B cell (primary cell): Measurements from ENCODE around the gene NRG2.

Source experiments
- EZH2 ChIP-seq: IDR thresholded peaks from 2 replicates; pipeline ENCODE4 v1.6.1; 2012; ENCODE audit warnings: borderline replicate concordance, low read depth, mild to moderate bottlenecking, moderate library complexity, low read length; ENCODE audit not compliant: insufficient read depth, poor library complexity, severe bottlenecking
- TF ChIP-seq, protein P1 (sequence below): fragments of 200-600 bp; IDR thresholded peaks from one replicate; pipeline ENCODE4 v1.8.0; 2022; ENCODE audit warnings: antibody characterized with exemption, mild to moderate bottlenecking

DNA sequence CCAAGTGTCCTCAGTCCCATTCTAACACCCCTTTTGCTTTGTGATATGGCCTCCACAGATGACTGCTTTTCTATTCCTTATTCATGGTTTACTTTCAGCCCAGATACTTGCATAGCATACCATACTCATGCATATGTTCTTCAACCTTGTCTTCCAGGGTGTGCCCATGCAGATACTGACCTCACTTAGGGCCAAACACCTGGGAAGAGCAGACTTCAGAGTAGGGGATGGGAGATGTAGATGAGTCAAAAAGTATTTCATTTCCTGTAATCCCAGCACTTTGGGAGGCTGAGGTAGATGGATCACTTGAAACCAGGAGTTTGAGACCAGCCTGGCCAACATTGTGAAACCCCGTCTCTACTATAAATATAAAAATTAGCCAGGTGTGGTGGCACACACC lies 58.3 kb downstream of the NRG2 start:
- TF ChIP-seq, protein P1, sequence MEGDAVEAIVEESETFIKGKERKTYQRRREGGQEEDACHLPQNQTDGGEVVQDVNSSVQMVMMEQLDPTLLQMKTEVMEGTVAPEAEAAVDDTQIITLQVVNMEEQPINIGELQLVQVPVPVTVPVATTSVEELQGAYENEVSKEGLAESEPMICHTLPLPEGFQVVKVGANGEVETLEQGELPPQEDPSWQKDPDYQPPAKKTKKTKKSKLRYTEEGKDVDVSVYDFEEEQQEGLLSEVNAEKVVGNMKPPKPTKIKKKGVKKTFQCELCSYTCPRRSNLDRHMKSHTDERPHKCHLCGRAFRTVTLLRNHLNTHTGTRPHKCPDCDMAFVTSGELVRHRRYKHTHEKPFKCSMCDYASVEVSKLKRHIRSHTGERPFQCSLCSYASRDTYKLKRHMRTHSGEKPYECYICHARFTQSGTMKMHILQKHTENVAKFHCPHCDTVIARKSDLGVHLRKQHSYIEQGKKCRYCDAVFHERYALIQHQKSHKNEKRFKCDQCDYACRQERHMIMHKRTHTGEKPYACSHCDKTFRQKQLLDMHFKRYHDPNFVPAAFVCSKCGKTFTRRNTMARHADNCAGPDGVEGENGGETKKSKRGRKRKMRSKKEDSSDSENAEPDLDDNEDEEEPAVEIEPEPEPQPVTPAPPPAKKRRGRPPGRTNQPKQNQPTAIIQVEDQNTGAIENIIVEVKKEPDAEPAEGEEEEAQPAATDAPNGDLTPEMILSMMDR: no peak
- TF ChIP-seq EZH2: no peak
